GM12864 (cell line): ENCODE measurements around the gene ANKRD44.

Source experiments
- DNase-seq: peaks from one replicate; pipeline ENCODE4 v3.0.0-alpha.2; 2011; ENCODE audit warnings: low read depth
- H3K4me3 ChIP-seq: 2 replicates; pipeline ENCODE4 v1.5.1; 2011; ENCODE audit warnings: mild to moderate bottlenecking, low read depth, low read length, control low read depth
- CTCF ChIP-seq: IDR thresholded peaks from 2 replicates; pipeline ENCODE4 v1.5.1; 2011; ENCODE audit warnings: low read depth, mild to moderate bottlenecking, moderate library complexity, low read length, control low read depth, inconsistent platforms; ENCODE audit errors: missing control alignments

ANKRD44 gene

DNA sequence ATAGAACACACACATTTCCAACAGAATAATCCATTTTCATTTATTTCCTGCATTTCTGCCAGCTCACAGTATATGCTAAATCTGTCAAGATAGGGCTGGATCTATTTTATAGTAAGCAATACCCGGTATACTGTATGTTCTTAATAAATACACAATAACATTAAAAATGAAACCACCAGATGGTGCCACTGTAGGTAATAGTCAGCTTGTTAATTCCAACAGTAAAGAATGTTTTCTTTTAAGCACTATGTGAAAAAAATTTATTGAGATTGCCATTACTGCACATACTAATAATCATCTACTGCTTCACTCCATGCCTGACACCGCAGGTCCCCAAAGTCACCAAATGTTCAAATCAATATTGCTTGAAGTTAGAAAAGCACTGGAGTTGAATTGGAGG lies 252.6 kb downstream of the ANKRD44 start:
- DNase-seq: no peak
- TF ChIP-seq CTCF: no peak
- H3K4me3 ChIP-seq: no peak overlapping the region

- no peak overlapping the region for H3K4me3 ChIP-seq
- no peak for DNase-seq
- TF ChIP-seq CTCF: no peak
These were observed 255.5 kb downstream of the ANKRD44 start for GRCh38 chr2:197055045-197055444.

- DNase-seq: no peak
- H3K4me3 ChIP-seq: no peak overlapping the region
- no peak for TF ChIP-seq CTCF
These were observed 256.1 kb downstream of the ANKRD44 start for GRCh38 chr2:197054437-197054836.

- H3K4me3 ChIP-seq: no peak overlapping the region
- DNase-seq: no peak
- TF ChIP-seq CTCF: no peak
These were observed 258.2 kb downstream of the ANKRD44 start for GRCh38 chr2:197052356-197052755.

DNA sequence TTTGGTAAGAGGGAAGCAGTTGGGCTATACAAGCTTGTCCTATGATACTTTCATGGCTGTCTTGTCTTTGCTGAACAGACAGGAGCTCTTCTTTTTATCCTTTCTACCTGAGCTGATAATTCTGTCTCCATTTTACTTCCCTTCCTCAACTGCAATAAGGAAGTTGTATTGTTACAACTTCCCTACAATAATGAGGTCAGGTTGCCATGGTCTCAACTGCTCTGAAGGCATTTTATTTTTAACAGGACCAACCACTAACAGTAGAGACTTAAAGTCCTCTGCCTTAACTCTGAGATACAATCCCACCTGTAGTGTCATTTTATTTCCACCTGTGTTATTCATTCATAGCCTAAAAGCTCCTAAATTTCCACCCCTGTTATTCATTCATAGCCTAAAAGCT lies 265.5 kb downstream of the ANKRD44 start:
- TF ChIP-seq CTCF: no peak
- H3K4me3 ChIP-seq: no peak overlapping the region
- no peak for DNase-seq

DNA sequence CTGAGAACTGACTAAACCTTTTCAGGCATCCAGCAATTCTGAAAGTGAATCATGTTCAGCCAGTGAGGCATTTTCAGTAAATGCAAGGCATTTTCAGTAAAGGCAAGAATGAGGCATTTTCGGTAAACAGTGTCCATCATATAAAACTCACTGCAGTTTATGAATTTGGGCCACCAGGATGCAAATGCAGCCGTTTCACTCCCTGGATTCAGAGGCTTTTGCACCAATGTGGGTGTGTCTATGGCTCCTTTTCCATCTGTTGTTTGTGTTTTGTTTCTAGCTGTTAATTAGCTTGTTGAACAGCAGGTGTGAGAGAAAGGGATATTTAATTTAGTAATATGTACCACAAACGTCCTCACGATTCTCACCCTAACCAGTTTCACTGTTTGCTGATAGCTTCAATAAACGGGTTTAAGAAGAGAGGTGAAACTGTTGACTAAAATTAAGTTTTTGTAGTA lies 267.8 kb downstream of the ANKRD44 start:
- no peak overlapping the region for H3K4me3 ChIP-seq
- no peak for DNase-seq
- TF ChIP-seq CTCF: no peak

DNA sequence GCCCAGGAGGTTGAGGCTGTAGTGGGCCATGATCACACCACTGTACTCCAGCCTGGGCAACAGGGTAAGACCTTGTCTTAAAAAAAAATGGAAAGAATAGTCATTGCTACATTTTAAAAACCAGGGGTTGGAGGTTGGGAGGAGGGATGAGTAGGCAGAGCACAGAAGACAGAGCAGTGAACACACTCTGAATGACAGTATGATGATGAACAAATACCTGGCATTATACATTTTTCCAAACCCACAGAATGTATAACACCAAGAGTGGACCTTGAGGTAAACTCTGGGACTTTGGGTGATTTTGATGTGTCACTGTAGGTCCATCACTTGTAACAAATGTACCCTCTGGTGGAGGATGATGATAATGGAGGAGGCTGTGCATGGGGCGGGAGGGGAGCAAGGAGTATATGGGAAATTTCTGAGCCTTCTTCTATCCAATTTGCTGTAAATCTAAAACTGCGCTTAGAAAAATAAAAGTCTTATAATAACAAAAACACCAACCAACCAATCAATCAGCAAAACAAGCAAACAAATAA lies 272.6 kb downstream of the ANKRD44 start:
- no peak for TF ChIP-seq CTCF
- H3K4me3 ChIP-seq: no peak overlapping the region
- no peak for DNase-seq
